NK-92 (cell line): ENCODE results near the gene NDUFA13.

Experiments
- DNase-seq: peaks from one replicate; lab custom pipeline; 2025; ENCODE audit not compliant: unreplicated experiment; lab: John Stamatoyannopoulos, UW

NDUFA13 gene

DNA sequence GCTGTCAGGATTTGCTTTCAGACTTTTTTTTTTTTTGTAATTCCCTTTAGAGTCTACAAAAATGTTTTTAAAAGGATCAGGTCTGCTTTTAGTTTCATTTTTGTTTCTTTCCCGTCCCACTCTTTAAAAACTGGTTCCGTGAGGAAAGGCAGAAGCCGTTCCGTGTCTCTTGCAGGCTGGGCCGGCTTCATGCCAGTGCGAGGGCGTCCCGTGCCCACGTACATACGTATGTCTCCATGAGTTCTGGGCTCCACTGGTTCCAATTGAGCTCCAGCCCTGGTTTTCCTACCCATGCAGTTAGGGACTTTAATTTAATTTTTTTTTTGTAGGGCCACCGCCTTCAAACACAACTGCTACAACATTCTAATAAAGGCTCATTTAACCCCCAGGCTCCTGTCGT, 9.4 kb upstream of the NDUFA13 start:
- no peak for DNase-seq

DNA sequence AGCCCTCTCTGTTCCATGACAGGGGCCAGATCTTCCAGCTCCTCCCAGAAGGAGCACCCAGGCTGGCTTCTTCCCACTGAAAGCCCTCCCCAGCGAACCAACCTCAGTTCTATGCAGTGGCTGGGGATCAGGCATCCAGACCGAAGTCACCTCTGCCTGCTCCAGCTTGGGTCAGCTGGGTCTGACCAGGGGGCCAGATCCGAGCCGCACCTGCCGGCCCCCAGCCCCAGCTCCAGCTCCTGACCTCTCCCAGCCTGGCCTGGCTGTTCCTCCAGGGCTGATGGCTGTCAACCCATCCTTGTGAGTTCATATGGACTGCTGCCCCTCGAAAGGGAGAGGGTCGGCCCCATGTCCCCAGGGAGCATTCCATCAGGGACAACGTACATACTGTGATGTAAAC, 8.7 kb upstream of the NDUFA13 start:
- DNase-seq, result no peak

DNA sequence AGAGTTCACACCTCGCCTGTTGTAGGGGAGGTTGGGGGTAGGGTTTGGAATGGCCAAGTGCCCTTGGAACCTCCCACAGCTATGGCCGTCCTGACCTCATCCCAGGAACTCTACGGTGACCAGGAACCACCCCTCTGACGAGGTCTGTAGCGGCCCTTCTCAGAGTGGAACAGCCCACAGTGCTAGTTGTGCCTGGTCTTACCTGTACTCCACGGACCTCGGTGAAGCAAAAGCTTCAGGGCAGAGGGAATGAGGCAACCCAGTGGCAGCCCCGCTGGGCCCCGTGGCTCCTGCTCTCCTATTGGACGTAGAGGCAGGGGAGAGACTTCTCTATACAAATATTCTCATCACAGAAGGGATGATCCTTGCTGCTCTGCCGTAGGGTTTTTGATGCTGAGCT, 7.8 kb upstream of the NDUFA13 start:
- DNase-seq, result no peak

DNA sequence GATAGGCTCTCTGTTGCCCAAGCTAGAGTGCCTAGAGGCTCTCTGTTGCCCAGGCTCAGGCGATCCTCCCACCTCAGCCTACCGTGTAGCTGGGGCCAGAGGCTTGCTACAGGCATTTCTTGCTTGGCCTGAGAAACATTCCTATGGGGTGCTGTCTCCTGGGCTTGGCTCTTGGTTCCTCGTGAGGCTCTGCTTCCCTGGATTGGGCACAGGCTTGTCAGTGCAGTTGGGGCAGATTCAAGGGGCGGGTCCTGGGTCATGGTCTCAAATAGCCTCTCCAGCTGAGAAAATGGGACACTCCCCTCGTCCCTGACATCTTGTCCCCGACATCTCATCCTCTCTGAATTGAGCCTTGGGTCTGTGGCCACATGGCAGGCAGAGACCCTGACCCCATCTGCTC, 5.6 kb upstream of the NDUFA13 start:
- no peak for DNase-seq

DNA sequence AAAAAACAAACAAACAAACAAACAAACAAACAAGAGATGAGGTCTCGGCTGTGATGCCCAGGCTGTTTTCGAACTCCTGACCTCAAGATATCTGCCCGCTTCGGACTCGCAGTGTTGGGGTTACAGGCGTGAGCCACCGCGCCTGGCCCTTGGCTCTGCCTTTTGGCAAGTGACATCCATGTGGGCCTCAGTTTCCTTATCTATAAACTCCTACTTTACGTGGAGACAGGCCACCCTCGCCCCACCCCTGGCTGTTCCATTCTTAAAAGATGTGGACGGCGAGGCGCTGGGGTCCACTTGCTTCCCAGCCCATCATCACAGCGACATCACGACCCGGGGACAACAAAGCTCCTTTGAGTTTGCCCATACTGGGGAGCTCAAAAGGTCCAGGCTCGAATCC, 2.3 kb upstream of the NDUFA13 start:
- DNase-seq, result no peak

DNA sequence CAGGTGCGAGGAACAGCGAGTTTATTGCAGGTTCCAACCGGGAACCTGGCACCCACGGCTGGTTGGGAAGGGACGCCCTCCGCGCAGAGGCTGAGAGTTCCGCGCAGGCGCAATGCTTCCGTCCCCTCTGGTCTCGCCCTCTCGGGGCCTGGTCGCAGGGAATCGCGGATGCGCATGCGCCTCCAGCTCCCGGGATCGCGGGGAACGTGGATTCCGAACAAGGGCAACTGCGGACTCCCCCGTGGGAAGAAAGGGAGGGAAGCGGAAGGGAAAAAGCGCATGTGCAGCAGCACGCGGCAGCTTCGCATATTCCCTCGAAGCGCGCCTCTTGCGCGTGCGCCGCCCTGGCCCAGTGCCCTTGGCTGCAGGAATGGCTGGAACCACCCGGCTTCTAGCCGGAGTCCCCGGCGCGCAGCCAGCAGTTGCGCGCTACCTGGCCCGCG, 1.8 kb upstream of the NDUFA13 start:
- no peak for DNase-seq

DNA sequence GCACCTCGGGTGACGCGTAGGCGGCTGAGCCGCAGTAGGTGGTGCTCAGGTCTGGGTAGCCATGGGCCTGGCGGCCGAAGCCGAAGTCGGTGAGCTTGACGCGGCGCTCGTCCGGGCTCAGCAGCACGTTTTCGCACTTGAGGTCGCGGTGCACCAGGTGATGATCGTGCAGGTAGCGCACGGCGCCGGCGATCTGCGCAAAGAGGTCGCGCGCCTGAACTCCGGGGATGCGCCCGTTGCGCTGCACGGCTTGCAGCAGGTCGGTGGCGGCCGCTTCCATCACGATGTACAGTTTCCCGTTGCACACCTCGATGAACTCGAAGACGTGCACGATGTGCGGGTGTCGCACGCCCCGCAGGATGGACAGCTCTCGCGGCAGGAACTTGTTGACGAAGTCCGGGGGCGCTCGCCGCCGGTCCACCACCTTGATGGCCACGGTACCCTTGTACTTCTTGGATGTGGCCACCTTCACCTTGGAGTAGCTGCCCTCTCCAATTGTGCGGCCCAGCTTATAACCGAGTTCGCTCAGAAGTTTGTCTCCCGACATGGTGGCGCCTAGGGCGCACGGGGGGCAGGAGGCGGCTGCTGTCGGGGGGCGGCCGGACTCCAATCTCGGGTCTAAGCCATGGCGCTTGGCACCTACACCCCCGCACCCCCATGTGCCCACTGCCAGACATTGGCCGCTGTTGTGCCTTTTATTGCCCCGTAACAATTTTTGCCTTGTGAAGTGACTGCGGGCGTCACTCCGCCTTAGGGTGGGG, 964 bp upstream of the NDUFA13 start, which contains the start of gene TSSK6:
TSSK6 (minus strand) TSS at position 668 of the 761 bp plus-strand sequence; CDS start at position 547, 121 bp downstream.
- no peak for DNase-seq

DNA sequence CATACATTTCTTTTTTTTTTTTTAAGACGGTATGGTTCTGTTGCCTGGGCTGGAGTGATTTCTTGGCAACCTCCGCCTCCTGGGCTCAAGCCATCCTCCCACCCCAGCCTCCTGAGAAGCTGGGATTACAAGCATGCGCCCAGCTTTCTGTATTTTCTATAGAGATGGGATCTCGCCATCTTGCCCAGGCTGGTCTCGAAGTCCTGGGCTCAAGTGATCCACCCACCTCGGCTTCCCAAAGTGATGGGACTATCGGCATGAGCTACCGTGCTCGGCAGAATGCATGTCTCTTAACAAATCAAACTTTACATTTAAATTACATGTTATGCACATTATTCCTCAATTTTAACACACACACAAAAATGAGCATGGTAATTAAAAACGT, 1.2 kb downstream of the NDUFA13 start:
- DNase-seq, result no peak

DNA sequence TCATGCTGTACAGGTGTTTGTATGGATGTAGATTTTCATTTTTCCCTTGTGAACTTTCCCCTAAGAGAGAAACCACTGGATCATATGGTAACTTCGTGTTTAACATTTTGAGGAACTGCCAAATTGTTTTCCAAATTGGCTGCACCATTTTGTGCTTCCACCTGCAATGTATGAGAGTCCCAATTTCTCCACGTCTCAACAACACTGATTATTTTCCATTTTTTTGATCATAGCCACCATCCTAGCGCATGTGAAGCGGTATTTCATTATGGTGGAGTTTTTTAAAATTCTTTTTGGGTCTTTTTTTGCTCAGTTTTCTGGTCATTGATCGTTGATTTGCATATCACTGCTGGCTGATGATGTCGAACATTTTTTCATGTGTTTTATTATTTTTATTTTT, 5.0 kb downstream of the NDUFA13 start:
- DNase-seq, result no peak

DNA sequence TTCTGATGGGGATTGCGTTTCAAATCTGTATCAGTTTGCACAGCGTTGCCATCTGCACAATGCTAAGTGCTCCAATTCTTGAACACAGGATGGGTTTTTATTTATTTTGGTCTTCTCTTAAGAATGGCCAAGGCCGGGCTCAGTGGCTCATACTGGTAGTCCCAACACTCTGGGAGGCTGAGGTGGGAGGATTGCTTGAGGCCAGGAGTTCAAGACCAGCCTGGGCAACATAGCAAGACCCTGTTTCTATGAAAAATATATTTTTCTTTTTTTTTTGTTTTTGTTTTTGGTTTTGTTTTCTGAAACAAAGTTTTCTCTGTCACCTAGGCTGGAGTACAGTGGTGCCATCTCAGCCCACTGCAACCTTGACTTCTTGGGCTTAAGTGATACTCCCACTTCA, 7.2 kb downstream of the NDUFA13 start:
- no peak for DNase-seq

DNA sequence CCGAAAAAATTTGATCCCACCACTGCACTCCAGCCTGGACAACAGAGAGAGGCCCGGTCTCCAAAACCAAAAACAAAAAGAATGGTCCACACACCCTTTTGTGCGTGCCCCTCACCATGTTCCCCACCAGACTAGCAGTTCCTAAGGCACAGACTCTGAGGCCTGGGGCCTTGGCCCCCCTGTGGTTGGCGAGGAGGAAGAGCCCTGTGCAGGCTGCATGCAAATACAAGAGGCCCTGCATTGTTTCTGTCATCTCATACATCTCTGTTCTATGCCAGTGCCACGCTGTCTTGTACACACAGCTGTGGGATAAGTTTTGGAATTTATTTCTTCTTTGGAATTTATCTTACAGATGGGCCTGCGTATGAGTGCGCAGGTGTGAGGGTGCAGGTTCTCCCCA, 8.0 kb downstream of the NDUFA13 start:
- no peak for DNase-seq

DNA sequence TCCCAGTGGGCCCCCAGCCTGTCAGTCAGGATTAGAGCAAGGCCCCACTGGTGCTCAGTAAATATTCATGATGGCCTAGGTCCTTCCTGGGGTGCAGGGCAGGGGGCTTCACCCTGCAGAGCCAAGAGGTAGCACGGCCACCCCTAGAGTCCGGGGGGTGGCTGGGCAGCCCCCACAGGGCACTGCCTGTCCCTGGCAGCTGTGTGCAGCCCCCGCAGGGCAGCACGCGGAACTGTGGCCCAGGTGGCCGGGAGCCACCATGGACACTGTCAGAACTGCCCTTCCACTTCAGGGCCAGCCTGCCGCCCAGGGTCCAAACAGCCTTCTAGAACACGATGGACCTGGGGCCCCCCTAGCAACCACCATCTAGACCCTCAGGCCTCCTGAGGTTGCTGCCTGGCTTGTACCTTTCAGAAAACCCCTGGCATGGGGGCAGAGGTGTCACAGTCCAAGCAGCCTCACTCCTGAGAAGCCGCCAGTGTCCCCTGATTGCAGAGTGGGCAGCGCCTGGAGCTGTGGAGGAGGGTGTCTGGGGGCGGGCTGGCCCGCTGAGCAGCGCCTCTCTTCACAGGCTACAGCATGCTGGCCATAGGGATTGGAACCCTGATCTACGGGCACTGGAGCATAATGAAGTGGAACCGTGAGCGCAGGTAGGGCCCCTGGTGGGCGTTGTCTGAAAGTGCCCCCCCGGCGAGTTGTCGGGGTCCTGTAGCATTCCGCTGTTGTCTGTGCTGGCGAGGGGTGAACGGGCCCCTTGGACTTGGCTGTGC, 9.8 kb downstream of the NDUFA13 start:
- no peak for DNase-seq

DNA sequence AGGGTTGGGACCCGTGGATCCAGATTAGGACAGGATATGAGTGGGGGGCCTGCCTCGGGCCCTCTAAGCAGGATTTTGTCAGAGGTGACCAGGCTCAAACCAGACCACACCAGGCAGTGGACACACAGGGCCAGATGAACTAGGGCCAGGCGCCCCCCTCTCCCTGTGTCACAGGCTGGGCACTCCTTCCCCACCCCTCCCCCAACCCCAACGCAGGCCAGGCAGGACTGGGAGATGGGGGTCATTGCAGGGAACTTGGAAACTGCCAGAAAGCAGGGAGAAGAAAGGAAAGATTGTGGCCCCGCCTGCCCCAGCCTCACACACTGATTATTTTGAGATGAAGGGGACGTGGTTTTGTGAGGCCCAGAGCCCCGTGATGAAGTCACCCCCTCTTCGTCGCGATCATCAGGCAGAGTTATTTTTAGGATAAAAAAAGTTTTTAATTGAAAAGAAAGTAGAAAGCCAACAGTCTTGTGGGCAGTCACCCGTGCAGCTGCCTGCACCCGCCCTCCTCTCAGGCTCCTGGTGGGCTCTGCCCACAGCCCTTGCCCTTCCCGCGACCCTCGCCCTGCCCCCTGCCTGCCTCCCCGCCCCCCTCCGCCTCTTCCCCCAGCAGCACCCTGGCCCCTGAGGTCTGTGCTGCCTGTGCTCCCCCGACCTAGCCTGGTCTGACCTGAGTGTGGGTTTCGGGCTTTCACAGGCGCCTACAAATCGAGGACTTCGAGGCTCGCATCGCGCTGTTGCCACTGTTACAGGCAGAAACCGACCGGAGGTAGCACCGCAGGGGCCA, 10.8 kb downstream of the NDUFA13 start:
- DNase-seq, result no peak

DNA sequence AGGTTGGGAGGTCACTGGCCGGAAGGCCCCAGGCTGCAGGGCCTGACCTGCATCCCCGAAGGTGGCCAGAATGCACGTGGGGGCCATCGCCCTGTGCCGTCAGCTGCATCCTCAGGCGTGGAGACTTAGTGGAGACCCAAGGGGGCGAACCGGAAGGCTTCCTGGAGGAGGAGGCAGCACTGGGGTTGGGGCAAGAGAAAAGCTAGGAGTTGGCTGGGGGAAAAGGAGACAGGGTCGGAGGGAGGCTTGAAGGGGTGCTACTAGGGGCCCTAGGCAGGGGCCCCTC, 11.3 kb downstream of the NDUFA13 start:
- DNase-seq, result no peak

DNA sequence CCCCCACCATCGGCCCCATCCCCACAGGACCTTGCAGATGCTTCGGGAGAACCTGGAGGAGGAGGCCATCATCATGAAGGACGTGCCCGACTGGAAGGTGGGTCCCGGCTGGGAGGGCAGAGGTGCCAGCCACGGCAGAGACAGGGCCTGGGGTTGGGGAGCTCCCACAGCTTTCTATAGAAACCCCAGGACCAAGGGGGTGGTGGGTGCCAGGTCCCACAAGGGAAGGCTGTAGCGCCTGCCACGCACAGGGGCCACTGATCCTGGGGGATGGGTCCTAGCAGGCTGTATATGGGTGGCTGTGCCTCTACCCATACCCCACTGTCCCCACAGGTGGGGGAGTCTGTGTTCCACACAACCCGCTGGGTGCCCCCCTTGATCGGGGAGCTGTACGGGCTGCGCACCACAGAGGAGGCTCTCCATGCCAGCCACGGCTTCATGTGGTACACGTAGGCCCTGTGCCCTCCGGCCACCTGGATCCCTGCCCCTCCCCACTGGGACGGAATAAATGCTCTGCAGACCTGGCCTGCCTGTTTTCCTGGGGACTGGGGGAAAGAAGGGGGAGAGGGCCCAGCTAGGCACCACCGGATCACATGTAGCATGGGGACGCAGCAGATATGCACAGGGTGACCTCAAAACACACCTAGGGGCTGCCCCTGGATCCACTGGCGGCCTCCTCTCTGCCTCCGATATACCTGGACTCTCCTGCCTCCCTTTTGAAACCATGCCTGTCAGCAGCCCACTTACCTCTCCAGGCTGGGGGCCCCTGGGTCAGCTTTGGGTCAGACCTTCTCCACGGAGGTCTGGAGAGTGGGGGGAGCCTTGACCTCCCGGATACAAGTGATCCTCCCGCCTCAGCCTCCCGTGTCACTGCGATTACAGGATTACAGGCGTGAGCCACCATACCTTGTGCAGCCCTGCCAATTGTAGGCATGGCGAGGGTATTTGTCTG, 11.9 kb downstream of the NDUFA13 start:
- no peak for DNase-seq

DNA sequence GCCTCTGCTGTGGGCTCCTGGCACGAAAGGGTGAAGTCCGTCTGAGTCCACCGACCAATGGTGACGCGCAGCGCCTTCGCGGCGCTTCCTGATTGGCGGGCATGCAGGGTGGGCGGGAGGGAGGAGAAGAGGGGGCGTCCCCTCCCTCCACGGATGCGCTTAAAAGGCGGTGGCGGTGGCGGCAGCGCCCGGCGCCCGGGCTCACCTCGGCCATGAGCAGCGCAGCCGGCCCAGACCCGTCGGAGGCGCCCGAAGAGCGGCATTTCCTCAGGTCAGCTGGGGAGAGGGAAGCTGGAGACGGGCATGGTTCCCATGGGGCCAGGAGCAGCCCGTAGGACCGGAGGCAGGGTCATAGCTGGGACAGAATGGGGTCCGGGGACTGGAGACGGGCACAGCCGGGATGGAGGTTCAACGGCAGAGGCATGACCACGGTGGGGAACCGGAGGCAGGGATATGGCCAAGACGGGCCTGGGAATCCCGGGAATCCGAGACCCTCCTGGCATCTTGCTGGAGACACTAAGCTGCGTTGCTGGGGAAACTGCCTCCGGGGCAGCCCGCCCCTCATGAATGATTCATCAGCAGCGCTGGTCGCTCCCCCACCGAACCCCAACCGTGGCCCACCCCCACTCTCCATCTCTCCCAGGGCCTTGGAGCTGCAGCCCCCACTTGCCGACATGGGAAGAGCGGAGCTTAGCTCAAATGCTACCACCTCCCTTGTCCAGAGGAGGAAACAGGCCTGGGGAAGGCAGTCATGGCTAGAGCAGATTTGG, 12.9 kb downstream of the NDUFA13 start, which contains the start of gene YJEFN3:
YJEFN3 (plus strand) TSS at position 191 of the 770 bp plus-strand sequence; CDS start at position 213, 22 bp downstream.
- DNase-seq, result no peak

DNA sequence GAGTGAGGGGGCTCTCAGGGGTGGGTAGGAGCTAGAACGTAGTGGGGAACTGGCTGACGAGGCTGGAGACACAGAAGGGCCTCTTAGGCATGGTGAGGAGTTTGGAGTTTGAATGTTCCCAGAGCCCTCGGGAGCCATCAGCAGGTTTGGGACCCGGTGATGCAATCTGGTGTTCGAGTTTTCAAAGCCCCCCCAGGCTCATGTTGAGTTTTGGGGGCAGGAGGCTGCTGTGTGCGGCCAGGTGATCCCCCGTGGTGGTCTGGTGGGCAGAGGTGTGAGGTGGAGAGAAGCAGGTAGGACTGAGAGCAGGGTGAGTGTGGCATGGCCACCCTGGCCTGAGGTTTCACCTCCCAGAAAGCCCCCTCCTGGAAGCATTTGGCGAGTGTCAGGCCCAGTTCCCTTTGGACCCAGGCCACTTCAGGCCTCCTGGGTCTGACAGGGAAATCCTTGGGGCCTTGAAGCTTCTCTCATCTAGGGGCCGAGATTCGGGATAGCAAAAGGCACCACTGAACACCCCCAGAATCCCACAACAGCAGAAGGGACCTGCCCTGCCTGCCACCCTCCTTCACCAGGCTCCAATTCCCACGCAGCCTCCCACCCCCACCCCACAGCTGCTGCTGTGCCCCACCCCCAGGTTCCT, 13.9 kb downstream of the NDUFA13 start:
- DNase-seq, result no peak

DNA sequence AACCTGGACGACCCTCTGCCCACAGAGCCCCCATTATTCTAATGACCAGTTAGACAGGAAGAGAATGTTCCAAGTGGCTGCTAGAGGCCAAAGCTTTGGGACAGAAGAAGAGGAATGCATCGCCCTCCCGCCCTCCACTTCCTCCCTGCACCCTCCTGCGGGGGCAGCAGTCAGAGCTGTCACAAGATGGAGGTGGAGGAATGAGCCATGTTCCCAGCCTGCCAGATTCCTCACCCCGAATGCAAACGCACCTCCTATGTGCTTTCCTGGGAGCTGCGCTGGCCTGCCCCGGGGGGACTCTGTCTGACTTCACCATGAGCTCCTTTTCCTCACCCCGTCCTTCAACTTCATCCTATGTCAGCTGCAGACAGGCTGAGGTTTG, 14.4 kb downstream of the NDUFA13 start:
- no peak for DNase-seq

DNA sequence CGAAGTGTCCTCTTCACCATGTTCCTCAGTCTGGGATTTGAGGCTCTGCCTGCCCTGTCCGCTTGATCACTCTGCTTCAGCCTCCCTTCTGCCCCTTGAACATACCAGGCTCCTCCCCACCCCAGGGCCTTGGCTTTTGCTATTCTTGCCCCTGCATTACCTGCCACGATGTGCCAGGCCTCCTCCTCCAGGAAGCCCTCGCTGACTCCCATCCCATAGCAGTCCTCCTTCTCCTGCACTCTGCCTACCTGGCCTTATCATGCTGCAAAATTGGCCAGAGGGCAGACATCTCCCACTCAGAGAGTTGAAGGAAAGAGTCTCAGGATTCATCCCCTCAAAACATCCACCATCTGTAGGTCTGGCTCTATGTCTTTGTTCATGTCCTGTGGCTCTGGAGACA, 14.9 kb downstream of the NDUFA13 start:
- DNase-seq, result no peak
